HuH-7 (cell line): ENCODE data around the gene CCL14.
"Not testable (repeated sequence)": the region's sequence is repeated elsewhere in the genome, so short reads cannot be mapped to it uniquely, and the experiment has no call there.

Source experiments
- DNase-seq: peaks from one replicate; pipeline ENCODE4 v3.0.0; 2011; ENCODE audit warnings: low spot score

Gene CCL14

GRCh38 chr17:35986643-35987042 lies at the start of gene CCL14:
CCL14 (minus strand) TSS chr17:35986729; CDS start chr17:35986649, 80 bp downstream.
- no peak for DNase-seq

- DNase-seq: no peak
Observed at GRCh38 chr17:36036235-36036634, 49.7 kb upstream of the CCL14 start.

GRCh38 chr17:36034127-36034526 lies 47.6 kb upstream of the CCL14 start:
- no peak for DNase-seq

GRCh38 chr17:36030956-36031355 lies 44.4 kb upstream of the CCL14 start:
- no peak for DNase-seq

GRCh38 chr17:36027761-36028160 lies 41.2 kb upstream of the CCL14 start:
- no peak for DNase-seq

GRCh38 chr17:36024106-36024869 lies 37.8 kb upstream of the CCL14 start:
- DNase-seq: no peak

- no peak for DNase-seq
Observed at GRCh38 chr17:36019423-36019822, 32.9 kb upstream of the CCL14 start.

- DNase-seq: no peak
Observed at GRCh38 chr17:36017799-36018198, 31.3 kb upstream of the CCL14 start, which contains the start of gene CCL23. CCL23 (minus strand) TSS chr17:36017972; CDS start chr17:36017897, 75 bp downstream.

- no peak for DNase-seq
Observed at GRCh38 chr17:36016555-36016954, 30.0 kb upstream of the CCL14 start.

GRCh38 chr17:36015895-36016294 lies 29.4 kb upstream of the CCL14 start:
- DNase-seq: not testable (repeated sequence)

- no peak for DNase-seq
Observed at GRCh38 chr17:36014946-36015345, 28.4 kb upstream of the CCL14 start.

GRCh38 chr17:36011201-36011600 lies 24.7 kb upstream of the CCL14 start:
- DNase-seq: no peak

GRCh38 chr17:36008998-36009665 lies 22.6 kb upstream of the CCL14 start:
- no peak for DNase-seq

- no peak for DNase-seq
Observed at GRCh38 chr17:36004594-36005108, 18.1 kb upstream of the CCL14 start.

GRCh38 chr17:36002631-36003030 lies 16.1 kb upstream of the CCL14 start:
- no peak for DNase-seq

GRCh38 chr17:36001862-36002603 lies 15.5 kb upstream of the CCL14 start:
- peak; percentile 31 for DNase-seq

GRCh38 chr17:36001110-36001771 lies 14.7 kb upstream of the CCL14 start, which contains the start of gene CCL15:
CCL15 (minus strand) TSS chr17:36001553; CDS start chr17:36001492, 61 bp downstream.
- DNase-seq: peak; percentile 12

GRCh38 chr17:36000732-36001109 lies 14.2 kb upstream of the CCL14 start:
- no peak for DNase-seq

GRCh38 chr17:35998756-35999155 lies 12.2 kb upstream of the CCL14 start:
- no peak for DNase-seq

- no peak for DNase-seq
Observed at GRCh38 chr17:35998018-35998545, 11.6 kb upstream of the CCL14 start.

GRCh38 chr17:35995346-35995745 lies 8.8 kb upstream of the CCL14 start:
- not testable (repeated sequence) for DNase-seq

- DNase-seq: no peak
Observed at GRCh38 chr17:35991075-35991474, 4.5 kb upstream of the CCL14 start.
